ENCODE results near the gene SSTR5. TPM values are rescaled to one million over a fixed set of nuclear protein-coding genes. Genes with fewer than 3 reads are reported as not detected.

SSTR5 gene
- polyA plus RNA-seq, 2 of the 4 experiments (the other 2 are of a cell fraction) = 0.06 to 0.08 TPM

- Histone ChIP-seq H3K4me3 (no peak overlapping the region), H3K4me2 (no peak overlapping the region), H3K9me3 (no peaks in the 10 kb centered on the region), H3K4me1 (peaks cover 10% of the 10 kb centered on the region), H3K27ac (no peak overlapping the region)
- CTCF ChIA-PET = no interaction called here
- POLR2A ChIA-PET = no interaction called here
- WGBS (ENCODE audit: missing lambda C conversion rate) = 68% methylated on average over 3 of the region's 3 CpGs
- FAIRE-seq (no peak), ATAC-seq (no peak), DNase-seq (ENCODE audit: low read depth in 1 of 2, low spot score in 1 of 2) (no peak)
- TF ChIP-seq NPAS2 (CRISPR knock-in tag; IDR thresholded peaks at IDR 0.05; ENCODE audit: borderline replicate concordance) (no peak), FOXS1 (CRISPR knock-in tag; IDR thresholded peaks at IDR 0.05) (no peak), PHF8 (IDR thresholded peaks at IDR 0.05; ENCODE audit: borderline replicate concordance, low read depth) (no peak), JUN (IDR thresholded peaks at IDR 0.05) (no peak), MAZ (IDR thresholded peaks at IDR 0.05; ENCODE audit: borderline replicate concordance, low read depth, low read length) (no peak)
These were observed 39.3 kb upstream of the SSTR5 start for GRCh38 chr16:1033128-1033679.

- TF ChIP-seq HOXB13 (CRISPR knock-in tag; IDR thresholded peaks at IDR 0.05; ENCODE audit: low read depth) (no peak), RFX5 (IDR thresholded peaks at IDR 0.05) (no peak), EHF (CRISPR knock-in tag; IDR thresholded peaks at IDR 0.05) (no peak), NFE2L2 (conservative IDR thresholded peaks at IDR 0.05; ENCODE audit: low read length) (no peak), CTCF (IDR thresholded peaks at IDR 0.05) (no peak), RAD21 (conservative IDR thresholded peaks at IDR 0.05 in 1 of 2, IDR thresholded peaks at IDR 0.05 in 1 of 2) (no peak), PHF8 (IDR thresholded peaks at IDR 0.05; ENCODE audit: borderline replicate concordance, low read depth) (no peak), FOXS1 (CRISPR knock-in tag; IDR thresholded peaks at IDR 0.05) (no peak), KDM1A (IDR thresholded peaks at IDR 0.05; ENCODE audit: low read depth) (no peak), ESRRA (IDR thresholded peaks at IDR 0.05; ENCODE audit: borderline replicate concordance, low read length) (no peak), JUN (IDR thresholded peaks at IDR 0.05) (no peak), HMGXB4 (CRISPR knock-in tag; IDR thresholded peaks at IDR 0.05; ENCODE audit: borderline replicate concordance) (no peak), HOXB5 (CRISPR knock-in tag; IDR thresholded peaks at IDR 0.05) (no peak), SREBF2 (IDR thresholded peaks at IDR 0.05) (no peak), RARB (CRISPR knock-in tag; IDR thresholded peaks at IDR 0.05) (no peak), POLR2AphosphoS2 (conservative IDR thresholded peaks at IDR 0.05; ENCODE audit: low read length) (no peak)
- Histone ChIP-seq H3K4me1 (peaks cover 10% of the 10 kb centered on the region), H3K9me3 (no peaks in the 10 kb centered on the region), H3K27ac (no peak overlapping the region), H3K4me3 (no peak overlapping the region), H3K4me2 (no peak overlapping the region)
- ATAC-seq = no peak
- ChIA-PET POLR2A (no interaction called here), CTCF (no interaction called here)
- 30% methylated on average over 6 of the region's 6 CpGs for WGBS (ENCODE audit: missing lambda C conversion rate)
- DNase-seq (ENCODE audit: low read depth in 1 of 2, low spot score in 1 of 2) = no peak
- no peak for FAIRE-seq
These were observed 38.1 kb upstream of the SSTR5 start for GRCh38 chr16:1034230-1035065.

GRCh38 chr16:1035066-1035415 is 37.5 kb upstream of the SSTR5 start:
- DNase-seq (ENCODE audit: low read depth in 1 of 2, low spot score in 1 of 2) (no peak), ATAC-seq (no peak), FAIRE-seq (no peak)
- Histone ChIP-seq H3K4me1 (peaks cover 10% of the 10 kb centered on the region), H3K4me3 (no peak overlapping the region), H3K4me2 (no peak overlapping the region), H3K27ac (no peak overlapping the region), H3K9me3 (no peaks in the 10 kb centered on the region)
- ChIA-PET POLR2A (no interaction called here), CTCF (interaction anchor here (14.4 kb wide), 1 partner anchor 22 kb away, joined by 153 read pairs; no protein-coding TSS in a partner anchor)
- no peak for TF ChIP-seq HOXB5 (CRISPR knock-in tag; IDR thresholded peaks at IDR 0.05)
- WGBS (ENCODE audit: missing lambda C conversion rate) = 17% methylated on average over 1 of the region's 7 CpGs
